ENCODE results near the gene FAM133A.

The FAM133A gene

DNA sequence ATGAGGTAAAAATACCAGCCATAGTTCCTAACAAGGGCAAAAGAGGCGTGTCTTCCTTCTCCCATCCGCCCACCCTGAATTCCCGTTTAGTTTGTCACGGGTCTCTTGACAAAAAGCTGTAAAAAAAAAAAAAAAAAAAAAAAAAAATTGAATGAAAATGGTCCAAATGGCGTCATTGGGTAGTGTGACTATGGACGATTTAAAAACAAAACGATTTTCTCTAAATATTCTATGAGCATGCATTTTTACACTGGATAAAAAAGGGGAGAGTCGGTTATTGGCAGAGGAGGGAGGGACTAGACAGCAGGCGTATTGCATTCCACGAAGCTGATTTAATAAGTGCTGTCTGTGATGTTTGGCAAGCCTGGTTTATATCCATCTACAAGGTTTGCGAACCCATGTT is at the start of gene FAM133A:
TSS of gene FAM133A (plus strand) at position 338 of the 403 bp plus-strand sequence. CDS start 35,214 bp downstream, outside the sequence.
- peak; percentile 53 for DNase-seq (ENCODE audit: low read depth)

DNA sequence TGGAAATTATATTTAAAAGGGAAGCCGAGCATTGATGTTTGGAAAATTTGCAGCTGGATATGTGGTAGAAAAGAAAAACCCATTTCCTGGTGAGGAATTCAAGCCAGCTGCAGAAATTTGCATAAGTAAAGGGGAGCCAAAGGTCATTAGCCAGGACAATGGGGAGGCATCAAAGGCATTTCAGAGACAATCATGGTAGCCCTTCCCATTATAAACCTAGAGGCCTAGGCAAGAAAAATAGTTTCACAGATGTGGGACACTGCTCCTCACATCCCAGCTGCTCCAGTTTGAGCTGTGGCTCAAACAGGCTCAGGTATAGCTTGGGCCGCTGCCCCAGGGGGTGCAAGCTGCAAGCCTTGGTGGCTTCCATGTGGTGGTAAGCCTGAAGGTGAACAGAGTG is 36.4 kb upstream of the FAM133A start:
- no peak for DNase-seq (ENCODE audit: low read depth)

DNA sequence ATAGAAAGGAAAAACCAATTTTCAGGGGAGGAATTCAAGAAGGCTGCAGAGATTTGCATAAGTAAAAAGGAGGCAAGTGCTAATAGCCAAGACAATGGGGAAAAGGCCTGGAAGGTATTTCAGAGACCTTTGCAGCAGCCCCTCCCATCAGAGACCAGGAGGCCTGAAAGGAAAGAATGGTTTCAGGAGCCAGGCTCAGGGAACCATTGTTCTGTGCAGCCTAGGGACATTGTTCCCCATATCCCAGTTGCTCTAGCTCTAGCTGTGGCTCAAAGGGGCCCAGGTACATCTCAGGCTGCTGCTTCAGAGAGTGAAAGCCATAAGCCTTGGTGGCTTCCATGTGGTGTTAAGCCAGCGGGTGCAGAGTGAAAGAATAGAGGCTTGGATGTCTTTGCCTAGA is 24.6 kb upstream of the FAM133A start:
- DNase-seq (ENCODE audit: low read depth): no peak

DNA sequence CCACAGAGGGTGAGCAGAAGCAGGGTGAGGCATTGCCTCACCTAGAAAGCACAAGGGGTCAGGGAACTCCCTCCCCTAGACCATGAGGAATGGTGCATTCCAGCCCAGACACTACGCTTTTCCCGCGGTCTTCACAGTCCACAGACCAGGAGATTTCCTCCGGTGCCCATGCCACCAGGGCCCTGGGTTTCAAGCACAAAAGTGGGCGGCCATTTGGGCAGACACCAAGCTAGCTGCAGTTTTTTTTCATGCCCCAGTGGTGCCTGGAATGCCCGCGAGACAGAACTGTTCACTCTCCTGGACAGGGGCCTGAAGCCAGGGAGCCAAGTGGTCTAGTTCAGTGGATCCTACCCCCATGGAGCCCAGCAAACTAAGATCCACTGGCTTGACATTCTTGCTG is 13.4 kb upstream of the FAM133A start:
- no peak for DNase-seq (ENCODE audit: low read depth)

DNA sequence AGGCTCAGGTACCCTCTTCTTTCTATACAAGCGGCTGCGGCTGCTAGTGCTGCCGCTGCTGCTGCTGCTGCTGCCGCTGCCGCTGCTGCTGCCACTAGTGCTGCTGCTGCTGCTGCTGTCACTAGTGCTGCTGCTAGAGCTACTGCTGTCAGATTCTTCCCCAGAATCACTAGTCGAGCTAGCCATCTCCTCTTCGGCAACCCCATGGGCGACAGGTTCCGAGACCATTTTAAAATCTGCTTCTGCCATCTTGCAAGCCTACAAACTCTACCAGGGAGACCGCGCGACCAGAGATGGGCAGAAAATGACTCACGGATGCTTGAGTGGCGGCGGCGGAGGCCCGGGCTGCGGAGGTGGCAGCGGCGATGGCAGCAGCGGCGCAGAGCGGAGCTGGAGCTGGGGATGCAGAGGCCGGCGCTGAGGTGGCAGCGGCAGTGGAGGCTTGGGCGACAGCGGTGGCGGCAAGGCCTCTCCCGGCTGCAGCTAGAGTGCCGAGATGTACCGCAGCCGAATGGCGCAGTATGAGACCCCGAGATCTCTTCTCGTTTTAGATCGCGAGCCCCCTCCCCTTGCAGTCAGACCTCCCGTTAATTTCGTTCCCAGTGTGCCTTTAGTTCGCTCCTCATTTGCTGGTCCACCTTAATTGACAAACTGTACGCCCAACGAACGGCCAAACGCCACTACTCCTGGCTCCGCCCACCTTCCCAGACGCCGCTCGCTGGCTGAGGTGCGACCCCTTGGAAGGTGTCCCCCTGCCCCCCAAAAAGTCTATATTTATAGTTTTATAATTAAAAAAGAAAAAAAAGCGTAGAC is 744 bp upstream of the FAM133A start, which contains the start of gene NAP1L3:
TSS of gene NAP1L3 (minus strand) at position 523 of the 813 bp plus-strand sequence. CDS start at position 249, 274 bp downstream.
- DNase-seq (ENCODE audit: low read depth): peak; percentile 68

DNA sequence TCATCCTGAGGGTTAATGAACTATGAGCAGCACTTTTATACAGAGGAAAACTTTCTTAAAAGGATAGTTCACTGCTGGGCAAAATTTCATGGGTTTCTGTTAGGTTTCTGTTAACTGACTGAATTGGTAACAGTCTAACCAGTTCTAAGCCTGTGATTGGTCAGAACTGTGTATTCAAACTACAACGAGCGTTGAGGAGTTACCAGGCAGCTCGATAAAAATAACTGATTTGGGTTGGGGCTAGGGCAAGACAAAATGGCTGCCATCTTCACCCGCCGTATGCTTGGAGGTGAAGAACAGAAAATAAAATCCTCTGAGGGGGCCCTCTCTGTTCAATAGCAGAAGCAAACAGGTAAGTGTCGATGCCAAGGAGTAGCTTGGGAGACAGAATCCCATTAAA is 22.0 kb downstream of the FAM133A start:
- no peak for DNase-seq (ENCODE audit: low read depth)

DNA sequence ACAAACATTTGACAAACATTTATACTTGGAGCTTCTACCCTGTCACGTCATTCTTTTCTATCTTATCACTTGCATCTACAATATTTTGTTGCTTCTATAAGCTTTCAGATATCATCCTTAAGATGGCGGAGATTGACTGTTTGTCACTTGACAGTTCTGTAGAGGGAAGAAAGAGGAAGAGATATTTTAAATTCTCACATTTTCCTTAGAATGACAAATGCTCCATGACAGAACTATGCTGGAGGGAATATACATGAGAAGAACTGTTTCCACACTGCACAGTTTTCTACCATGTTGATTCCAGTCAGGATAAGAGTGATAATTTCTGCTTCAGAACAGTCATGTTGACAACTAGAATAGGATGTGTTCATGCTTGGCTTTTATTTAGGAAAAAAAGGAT is 29.7 kb downstream of the FAM133A start:
- DNase-seq (ENCODE audit: low read depth): no peak

DNA sequence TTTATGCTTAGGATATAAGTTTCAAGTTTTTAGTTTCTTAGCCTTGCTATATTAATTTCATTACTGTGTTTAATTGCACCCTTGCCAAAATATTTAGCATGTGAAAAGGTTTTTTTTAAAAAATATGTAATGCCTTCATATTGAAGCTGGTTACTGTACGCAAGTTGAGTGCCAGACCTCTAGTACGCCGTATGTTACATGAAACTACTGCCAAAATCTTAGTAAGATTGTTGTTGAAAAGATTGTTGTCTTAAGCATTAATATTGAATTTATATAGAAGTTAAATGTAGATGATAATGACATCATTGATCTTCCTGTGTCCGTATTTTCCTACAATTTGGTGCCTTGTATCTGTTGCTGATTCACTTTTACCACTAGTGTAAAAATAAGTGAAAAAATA is 37.1 kb downstream of the FAM133A start:
- DNase-seq (ENCODE audit: low read depth): no peak

DNA sequence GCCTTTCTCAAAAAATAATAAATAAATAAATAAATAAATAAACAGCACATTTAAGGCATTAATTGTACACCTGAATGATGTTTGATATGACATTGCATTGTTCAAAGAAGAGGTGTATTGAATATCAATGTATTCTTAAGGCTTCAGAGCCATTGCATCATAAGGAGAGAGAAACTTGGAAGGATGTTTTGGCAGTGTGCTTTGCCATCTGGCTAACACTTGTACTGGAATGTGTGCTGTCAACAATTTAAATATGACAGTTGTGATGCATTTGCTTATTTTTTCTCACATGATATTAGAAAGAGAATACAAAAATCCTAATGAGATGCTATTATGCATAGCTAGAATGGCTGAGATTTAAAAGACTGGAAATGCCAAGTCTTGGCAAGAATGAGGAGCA is 67.8 kb downstream of the FAM133A start:
- no peak for DNase-seq (ENCODE audit: low read depth)

DNA sequence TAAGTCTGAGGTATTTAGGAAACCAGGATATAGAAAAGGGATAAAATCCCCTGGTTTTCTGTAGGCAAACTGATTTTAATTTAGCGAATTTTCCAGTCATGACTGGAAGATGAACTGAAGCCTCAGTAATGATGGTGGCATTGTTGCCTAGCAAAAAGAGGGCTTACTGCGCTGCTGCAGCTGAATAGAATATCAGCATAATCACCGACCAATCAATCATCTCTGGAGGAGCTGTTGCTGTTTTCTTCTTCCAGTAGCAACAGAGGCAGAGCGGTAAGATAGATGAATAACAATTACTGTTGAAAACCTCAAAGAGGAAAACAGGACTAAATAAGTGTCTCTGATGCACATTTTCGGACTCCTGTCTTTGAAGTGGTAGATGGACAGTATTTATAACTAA is 86.2 kb downstream of the FAM133A start:
- no peak for DNase-seq (ENCODE audit: low read depth)

Data from amniotic epithelial cell (primary cell).